ENCODE data around the gene DCP1A. TPM values are rescaled to one million over a fixed set of nuclear protein-coding genes. Genes with fewer than 3 reads are reported as not detected.

DCP1A gene
- polyA plus RNA-seq, 1 of the 3 experiments (the other 2 are of a cell fraction): 12.9 TPM

- TF ChIP-seq SIN3A (IDR thresholded peaks at IDR 0.05; ENCODE audit: borderline replicate concordance, low read depth, low read length) (no peak), RXRA (IDR thresholded peaks at IDR 0.05; ENCODE audit: borderline replicate concordance, low read depth) (no peak), FOXM1 (IDR thresholded peaks at IDR 0.05; ENCODE audit: low read depth) (no peak)
Observed at GRCh38 chr3:53346922-53347260, 452 bp downstream of the DCP1A start (continued).

DNA sequence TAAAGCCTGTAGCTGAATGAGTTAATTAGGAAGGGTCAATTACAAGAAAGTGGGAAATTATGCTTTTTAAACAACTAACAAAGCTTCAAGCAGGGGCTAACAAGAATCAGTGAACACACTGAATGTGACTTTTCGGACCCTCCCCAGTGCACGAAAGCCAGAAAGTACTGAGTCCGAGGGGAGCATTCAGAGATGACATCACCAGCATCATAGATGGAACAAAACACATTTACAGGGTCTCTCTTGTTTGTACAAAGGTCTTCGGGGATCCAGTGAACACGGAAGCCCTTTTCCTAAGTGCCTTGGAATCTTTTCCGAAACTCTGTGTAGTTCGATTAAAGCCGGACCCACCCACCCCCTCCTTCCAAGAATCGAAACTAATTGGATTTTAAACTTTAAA lies 829 bp downstream of the DCP1A start:
- Histone ChIP-seq H3K79me2 (ENCODE audit: insufficient read depth) (peaks cover 55% of the 10 kb centered on the region), H3K9me2 (no peaks in the 10 kb centered on the region), H3K27ac (ENCODE audit: low read depth in 2 of 2, low read length in 1 of 2) (peak overlapping the region; percentile 77 to 93; a peak in 3 of 4 replicates), H3K4me1 (ENCODE audit: control insufficient read depth in 1 of 2, insufficient read depth in 2 of 2, low read depth in 1 of 2, low read length in 1 of 2) (peaks cover 9 to 13% of the 10 kb centered on the region in 2 experiments; a peak in 3 of 4 replicates), H3K4me3 (ENCODE audit: low read depth in 2 of 2, low read length in 1 of 2) (peak overlapping the region; percentile 80 to 86), H3K9ac (peak overlapping the region; percentile 95), H3K27me3 (ENCODE audit: insufficient read depth) (no peaks in the 10 kb centered on the region), H2AFZ (ENCODE audit: low read depth) (no peak overlapping the region), H3F3A (replicated peaks; ENCODE audit: insufficient read depth) (no peaks in the 10 kb centered on the region), H3K9me3 (no peaks in the 10 kb centered on the region), H4K20me1 (ENCODE audit: insufficient read depth) (peaks cover 9% of the 10 kb centered on the region; the same call in 1 of the 2 replicates), H3K36me3 (replicated peaks in 1 of 2; ENCODE audit: control insufficient read depth in 1 of 2, insufficient read depth in 2 of 2, low read length in 1 of 2) (peaks cover 11 to 29% of the 10 kb centered on the region in 2 experiments), H3K4me2 (peak overlapping the region; percentile 61)
- TF ChIP-seq RXRA (IDR thresholded peaks at IDR 0.05; ENCODE audit: borderline replicate concordance, low read depth) (no peak), RCOR1 (IDR thresholded peaks at IDR 0.05; ENCODE audit: low read length) (no peak), CHD2 (IDR thresholded peaks at IDR 0.05; ENCODE audit: low read length, partially characterized antibody) (no peak), EP300 (IDR thresholded peaks at IDR 0.05; ENCODE audit: borderline replicate concordance in 1 of 2, low read depth in 1 of 2, low read length in 1 of 2) (no peak), NRF1 (IDR thresholded peaks at IDR 0.05; ENCODE audit: low read depth, low read length) (no peak), FOXM1 (IDR thresholded peaks at IDR 0.05; ENCODE audit: low read depth) (no peak), YY1 (IDR thresholded peaks at IDR 0.05; ENCODE audit: low read depth) (no peak), ZBTB33 (IDR thresholded peaks at IDR 0.05; ENCODE audit: borderline replicate concordance, low read depth) (no peak), IRF3 (IDR thresholded peaks at IDR 0.05; ENCODE audit: low read depth, low read length) (no peak), FOSL2 (IDR thresholded peaks at IDR 0.05; ENCODE audit: borderline replicate concordance, low read depth) (no peak)
- CTCF ChIA-PET: interaction anchor here (1.4 to 1.5 kb wide), 3 partner anchors 27 to 363 kb away, joined by 3 to 4 read pairs (median 4); no protein-coding TSS in a partner anchor
- DNase-seq: peak; percentile 43
- POLR2A ChIA-PET: no interaction called here
- WGBS (ENCODE audit: low lambda C conversion rate): 2% methylated on average over 9 of the region's 9 CpGs

- DNase-seq: no peak
- no peaks in the 10 kb centered on the region for H3K9me3 ChIP-seq
- peaks cover 7% of the 10 kb centered on the region for H3F3A ChIP-seq (replicated peaks; ENCODE audit: insufficient read depth)
- WGBS (ENCODE audit: low lambda C conversion rate): 73% methylated on average over 3 of the region's 3 CpGs
- H3K79me2 ChIP-seq (ENCODE audit: insufficient read depth): peaks cover 92% of the 10 kb centered on the region
- ChIA-PET POLR2A (no interaction called here), CTCF (no interaction called here)
- H3K36me3 ChIP-seq (replicated peaks in 1 of 2; ENCODE audit: control insufficient read depth in 1 of 2, insufficient read depth in 2 of 2, low read length in 1 of 2): peaks cover 38 to 63% of the 10 kb centered on the region in 2 experiments
- H3K9me2 ChIP-seq: no peaks in the 10 kb centered on the region
- no peak overlapping the region for H3K4me3 ChIP-seq (ENCODE audit: low read depth in 2 of 2, low read length in 1 of 2)
- H3K27me3 ChIP-seq (ENCODE audit: insufficient read depth): no peaks in the 10 kb centered on the region
- peaks cover 9 to 10% of the 10 kb centered on the region in 2 experiments; a peak in 2 of 4 replicates for H3K4me1 ChIP-seq (ENCODE audit: control insufficient read depth in 1 of 2, insufficient read depth in 2 of 2, low read depth in 1 of 2, low read length in 1 of 2)
- no peak overlapping the region for H3K27ac ChIP-seq (ENCODE audit: low read depth in 2 of 2, low read length in 1 of 2)
- peaks cover 9% of the 10 kb centered on the region; the same call in 1 of the 2 replicates for H4K20me1 ChIP-seq (ENCODE audit: insufficient read depth)
- no peak overlapping the region for H3K9ac ChIP-seq
- H3K4me2 ChIP-seq: no peak overlapping the region
- no peak overlapping the region for H2AFZ ChIP-seq (ENCODE audit: low read depth)
- TF ChIP-seq, protein P1, sequence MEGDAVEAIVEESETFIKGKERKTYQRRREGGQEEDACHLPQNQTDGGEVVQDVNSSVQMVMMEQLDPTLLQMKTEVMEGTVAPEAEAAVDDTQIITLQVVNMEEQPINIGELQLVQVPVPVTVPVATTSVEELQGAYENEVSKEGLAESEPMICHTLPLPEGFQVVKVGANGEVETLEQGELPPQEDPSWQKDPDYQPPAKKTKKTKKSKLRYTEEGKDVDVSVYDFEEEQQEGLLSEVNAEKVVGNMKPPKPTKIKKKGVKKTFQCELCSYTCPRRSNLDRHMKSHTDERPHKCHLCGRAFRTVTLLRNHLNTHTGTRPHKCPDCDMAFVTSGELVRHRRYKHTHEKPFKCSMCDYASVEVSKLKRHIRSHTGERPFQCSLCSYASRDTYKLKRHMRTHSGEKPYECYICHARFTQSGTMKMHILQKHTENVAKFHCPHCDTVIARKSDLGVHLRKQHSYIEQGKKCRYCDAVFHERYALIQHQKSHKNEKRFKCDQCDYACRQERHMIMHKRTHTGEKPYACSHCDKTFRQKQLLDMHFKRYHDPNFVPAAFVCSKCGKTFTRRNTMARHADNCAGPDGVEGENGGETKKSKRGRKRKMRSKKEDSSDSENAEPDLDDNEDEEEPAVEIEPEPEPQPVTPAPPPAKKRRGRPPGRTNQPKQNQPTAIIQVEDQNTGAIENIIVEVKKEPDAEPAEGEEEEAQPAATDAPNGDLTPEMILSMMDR (IDR thresholded peaks at IDR 0.05): no peak
- TF ChIP-seq SMC3 (IDR thresholded peaks at IDR 0.05; ENCODE audit: low read depth, low read length): no peak
- TF ChIP-seq NFIC (IDR thresholded peaks at IDR 0.05; ENCODE audit: borderline replicate concordance): no peak
- TF ChIP-seq SIN3A (IDR thresholded peaks at IDR 0.05; ENCODE audit: borderline replicate concordance, low read depth, low read length): no peak
- TF ChIP-seq YY1 (IDR thresholded peaks at IDR 0.05; ENCODE audit: low read depth): no peak
- no peak for TF ChIP-seq TAF1 (IDR thresholded peaks at IDR 0.05; ENCODE audit: borderline replicate concordance, low read depth, low read length)
- TF ChIP-seq EZH2phosphoT487 (IDR thresholded peaks at IDR 0.05; ENCODE audit: borderline replicate concordance, low read depth): no peak
- no peak for TF ChIP-seq MXI1 (IDR thresholded peaks at IDR 0.05; ENCODE audit: low read depth, low read length)
- TF ChIP-seq POLR2AphosphoS5 (IDR thresholded peaks at IDR 0.05; ENCODE audit: low read depth, low read length): no peak
- no peak for TF ChIP-seq RAD21 (IDR thresholded peaks at IDR 0.05; ENCODE audit: low read length)
- TF ChIP-seq USF1 (IDR thresholded peaks at IDR 0.05; ENCODE audit: borderline replicate concordance, low read depth): no peak
- TF ChIP-seq GATA2 (CRISPR knock-in tag; IDR thresholded peaks at IDR 0.05): no peak
Observed at GRCh38 chr3:53342353-53342752, 5.0 kb downstream of the DCP1A start.

Measured in SK-N-SH (cell line).